ENCODE data around the gene UBXN11. TPM values are rescaled to one million over a fixed set of nuclear protein-coding genes. Genes with fewer than 3 reads are reported as not detected.
A peak's percentile ranks its signal among the peaks of the same experiment; 100 is the strongest.

UBXN11 gene
- total RNA-seq, 2 donors from 2014 or later, result 8.7 to 25.7 TPM

- no peaks in the 10 kb centered on the region for H3K27me3 ChIP-seq
- TF ChIP-seq CTCF (IDR thresholded peaks at IDR 0.05), result no peak
- no peak for DNase-seq
- H3K27ac ChIP-seq, result peak overlapping the region; percentile 95
- peaks cover 17% of the 10 kb centered on the region for H3K4me1 ChIP-seq
- H3K9ac ChIP-seq (ENCODE audit: low read depth in 2 of 2, low read length in 2 of 2), result no peak overlapping the region
- no peaks in the 10 kb centered on the region for H3K9me3 ChIP-seq
- intact Hi-C loops (cut with DNase I), result loop anchor here (5.0 kb wide), 1 partner anchor 47 kb away; no protein-coding TSS in a partner anchor
- H3K4me3 ChIP-seq, result no peak overlapping the region
- H3K36me3 ChIP-seq, result no peaks in the 10 kb centered on the region
Measured at GRCh38 chr1:26274801-26275425, 31.5 kb downstream of the UBXN11 start.

- Histone ChIP-seq H3K27me3 (no peaks in the 10 kb centered on the region), H3K9ac (ENCODE audit: low read depth in 2 of 2, low read length in 2 of 2) (no peak overlapping the region), H3K4me1 (no peaks in the 10 kb centered on the region), H3K36me3 (no peaks in the 10 kb centered on the region), H3K9me3 (no peaks in the 10 kb centered on the region), H3K4me3 (no peak overlapping the region), H3K27ac (no peak overlapping the region)
- DNase-seq, result no peak
- intact Hi-C loops (cut with DNase I), result no loop called here
- TF ChIP-seq CTCF (IDR thresholded peaks at IDR 0.05), result no peak
Measured at GRCh38 chr1:26269198-26269550, 37.3 kb downstream of the UBXN11 start.

DNA sequence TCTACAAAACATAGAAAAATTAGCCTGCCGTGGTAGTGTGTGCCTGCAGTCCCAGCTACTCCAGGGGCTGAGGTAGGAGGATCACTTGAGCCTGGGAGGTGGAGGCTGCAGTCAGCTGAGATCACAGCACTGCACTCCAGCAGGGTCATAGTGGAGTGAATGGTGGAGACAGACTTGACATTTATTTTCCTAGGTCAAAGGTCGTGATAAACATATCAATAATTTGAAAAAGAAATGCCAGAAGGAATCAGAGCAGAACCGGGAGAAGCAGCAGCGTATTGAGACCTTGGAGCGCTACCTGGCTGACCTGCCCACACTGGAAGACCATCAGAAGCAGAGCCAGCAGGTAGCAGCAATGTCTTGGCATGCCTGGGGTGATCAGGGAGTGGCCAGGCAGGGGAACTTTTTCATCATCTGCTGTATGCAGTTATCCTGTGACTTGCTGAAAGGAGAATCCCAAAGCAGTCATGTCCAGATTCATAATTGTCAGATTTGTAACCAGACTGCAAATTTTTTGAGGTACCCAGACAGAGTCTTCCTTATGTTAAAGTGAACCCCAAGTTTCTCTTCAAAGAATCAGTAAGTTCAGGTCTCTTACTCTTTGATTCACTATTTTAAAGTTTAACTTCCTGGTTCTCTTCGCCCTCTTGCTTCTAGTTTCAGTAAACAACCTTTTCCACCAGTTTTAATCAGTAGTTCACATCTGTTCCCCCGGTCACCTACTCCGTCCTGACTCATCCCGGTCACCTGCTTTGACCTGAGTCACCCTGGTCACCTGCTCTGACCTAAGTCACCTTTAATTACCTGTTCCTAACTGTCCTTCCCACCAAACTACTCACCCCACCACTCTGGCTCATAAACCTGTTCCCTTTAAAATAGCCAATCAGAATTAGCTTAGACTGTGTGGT is 37.9 kb downstream of the UBXN11 start:
- H3K9ac ChIP-seq (ENCODE audit: low read depth in 2 of 2, low read length in 2 of 2), result no peak overlapping the region
- no peaks in the 10 kb centered on the region for H3K27me3 ChIP-seq
- no peak for TF ChIP-seq CTCF (IDR thresholded peaks at IDR 0.05)
- no peaks in the 10 kb centered on the region for H3K36me3 ChIP-seq
- intact Hi-C loops (cut with DNase I), result no loop called here
- H3K27ac ChIP-seq, result no peak overlapping the region
- no peak overlapping the region for H3K4me3 ChIP-seq
- H3K4me1 ChIP-seq, result no peaks in the 10 kb centered on the region
- H3K9me3 ChIP-seq, result no peaks in the 10 kb centered on the region
- DNase-seq, result no peak

GRCh38 chr1:26265405-26265804 is 41.0 kb downstream of the UBXN11 start:
- TF ChIP-seq CTCF (IDR thresholded peaks at IDR 0.05), result no peak
- H3K4me1 ChIP-seq, result no peaks in the 10 kb centered on the region
- H3K27ac ChIP-seq, result no peak overlapping the region
- intact Hi-C loops (cut with DNase I), result no loop called here
- H3K9me3 ChIP-seq, result no peaks in the 10 kb centered on the region
- no peak overlapping the region for H3K9ac ChIP-seq (ENCODE audit: low read depth in 2 of 2, low read length in 2 of 2)
- no peak overlapping the region for H3K4me3 ChIP-seq
- no peak for DNase-seq
- no peaks in the 10 kb centered on the region for H3K27me3 ChIP-seq
- no peaks in the 10 kb centered on the region for H3K36me3 ChIP-seq

GRCh38 chr1:26263212-26263611 is 43.2 kb downstream of the UBXN11 start:
- Histone ChIP-seq H3K9me3 (no peaks in the 10 kb centered on the region), H3K4me3 (no peak overlapping the region), H3K36me3 (no peaks in the 10 kb centered on the region), H3K27me3 (no peaks in the 10 kb centered on the region), H3K27ac (no peak overlapping the region), H3K4me1 (no peaks in the 10 kb centered on the region), H3K9ac (ENCODE audit: low read depth in 2 of 2, low read length in 2 of 2) (no peak overlapping the region)
- no peak for TF ChIP-seq CTCF (IDR thresholded peaks at IDR 0.05)
- DNase-seq, result no peak
- intact Hi-C loops (cut with DNase I), result no loop called here
